DMS153 treated with DMSO at 0.1 percent for 48 hours (cell line): Measurements from ENCODE around the gene LTV1.
"Not testable (repeated sequence)": the region's sequence is repeated elsewhere in the genome, so short reads cannot be mapped to it uniquely, and the experiment has no call there.

Experiments used
- DNase-seq: peaks from one replicate; lab custom pipeline; 2025; ENCODE audit not compliant: unreplicated experiment; lab: John Stamatoyannopoulos, UW

The LTV1 gene, protein sequence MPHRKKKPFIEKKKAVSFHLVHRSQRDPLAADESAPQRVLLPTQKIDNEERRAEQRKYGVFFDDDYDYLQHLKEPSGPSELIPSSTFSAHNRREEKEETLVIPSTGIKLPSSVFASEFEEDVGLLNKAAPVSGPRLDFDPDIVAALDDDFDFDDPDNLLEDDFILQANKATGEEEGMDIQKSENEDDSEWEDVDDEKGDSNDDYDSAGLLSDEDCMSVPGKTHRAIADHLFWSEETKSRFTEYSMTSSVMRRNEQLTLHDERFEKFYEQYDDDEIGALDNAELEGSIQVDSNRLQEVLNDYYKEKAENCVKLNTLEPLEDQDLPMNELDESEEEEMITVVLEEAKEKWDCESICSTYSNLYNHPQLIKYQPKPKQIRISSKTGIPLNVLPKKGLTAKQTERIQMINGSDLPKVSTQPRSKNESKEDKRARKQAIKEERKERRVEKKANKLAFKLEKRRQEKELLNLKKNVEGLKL

DNA sequence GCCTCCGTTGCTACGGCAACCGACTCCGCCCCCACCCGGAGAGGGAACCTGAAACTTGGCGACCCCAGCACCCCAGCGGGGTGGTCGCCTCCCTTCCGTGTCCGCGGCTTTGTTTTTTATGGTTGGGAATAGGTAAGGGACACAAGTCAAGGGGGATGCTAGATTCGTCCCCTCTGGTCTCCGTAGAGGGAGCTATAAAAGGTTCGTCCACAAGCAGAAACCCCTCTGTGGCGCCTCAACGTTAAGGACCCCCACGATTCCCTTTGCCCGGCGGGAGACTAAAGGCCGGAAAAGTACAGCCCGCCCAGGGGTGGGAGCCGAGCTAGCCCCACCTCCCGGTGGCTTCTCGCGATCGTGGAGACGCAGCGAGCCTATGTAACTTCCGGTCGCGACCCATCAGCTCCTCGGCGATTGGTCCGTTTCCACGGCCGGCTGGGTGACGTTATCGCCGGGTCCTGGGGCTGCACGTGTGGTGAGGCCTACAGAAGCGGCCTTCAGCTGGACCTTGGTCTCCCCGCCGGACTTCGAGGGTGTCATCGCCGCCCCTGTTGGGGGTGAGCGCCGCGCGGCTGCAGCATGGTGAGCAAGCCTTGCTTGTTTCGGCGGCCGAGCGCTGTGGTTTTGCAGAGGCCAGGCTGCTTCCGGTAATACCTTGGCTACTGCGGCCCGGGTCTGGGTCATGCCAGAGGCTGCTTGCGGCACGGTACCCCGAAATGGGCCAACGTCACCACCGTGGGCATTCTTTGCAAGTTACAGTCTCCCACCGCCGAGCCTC is at the start of gene LTV1:
TSS of gene LTV1 (plus strand) at position 437 of the 775 bp plus-strand sequence. CDS start at position 577, 140 bp downstream.
- peak; percentile 84 for DNase-seq

DNA sequence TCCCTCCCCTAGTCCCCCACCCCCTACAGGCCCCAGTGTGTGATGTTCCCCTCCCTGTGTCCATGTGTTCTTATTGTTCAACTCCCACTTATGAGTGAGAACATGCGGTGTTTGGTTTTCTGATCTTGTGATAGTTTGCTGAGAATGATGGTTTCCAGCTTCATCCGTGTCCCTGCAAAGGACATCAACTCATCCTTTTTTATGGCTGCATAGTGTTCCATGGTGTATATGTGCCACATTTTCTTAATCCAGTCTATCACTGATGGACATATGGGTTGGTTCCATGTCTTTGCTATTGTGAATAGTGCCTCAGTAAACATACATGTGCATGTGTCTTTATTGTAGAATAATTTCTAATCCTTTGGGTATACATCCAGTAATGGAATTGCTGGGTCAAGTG is 46.6 kb upstream of the LTV1 start:
- DNase-seq = not testable (repeated sequence)

DNA sequence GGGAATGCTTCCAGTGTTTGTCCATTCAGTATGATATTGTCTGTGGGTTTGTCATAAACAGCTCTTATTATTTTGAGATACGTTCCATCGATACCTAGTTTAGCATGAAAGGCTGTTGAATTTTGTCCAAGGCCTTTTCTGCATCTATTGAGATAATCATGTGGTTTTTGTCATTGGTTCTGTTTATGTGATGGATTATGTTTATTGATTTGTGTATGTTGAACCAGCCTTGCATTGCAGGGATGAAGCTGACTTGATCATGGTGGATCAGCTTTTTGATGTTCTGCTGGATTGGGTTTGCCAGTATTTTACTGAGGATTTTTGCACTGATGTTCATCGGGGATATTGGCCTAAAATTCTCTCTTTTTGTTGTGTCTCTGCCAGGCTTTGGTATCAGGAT is 44.7 kb upstream of the LTV1 start:
- DNase-seq = not testable (repeated sequence)

DNA sequence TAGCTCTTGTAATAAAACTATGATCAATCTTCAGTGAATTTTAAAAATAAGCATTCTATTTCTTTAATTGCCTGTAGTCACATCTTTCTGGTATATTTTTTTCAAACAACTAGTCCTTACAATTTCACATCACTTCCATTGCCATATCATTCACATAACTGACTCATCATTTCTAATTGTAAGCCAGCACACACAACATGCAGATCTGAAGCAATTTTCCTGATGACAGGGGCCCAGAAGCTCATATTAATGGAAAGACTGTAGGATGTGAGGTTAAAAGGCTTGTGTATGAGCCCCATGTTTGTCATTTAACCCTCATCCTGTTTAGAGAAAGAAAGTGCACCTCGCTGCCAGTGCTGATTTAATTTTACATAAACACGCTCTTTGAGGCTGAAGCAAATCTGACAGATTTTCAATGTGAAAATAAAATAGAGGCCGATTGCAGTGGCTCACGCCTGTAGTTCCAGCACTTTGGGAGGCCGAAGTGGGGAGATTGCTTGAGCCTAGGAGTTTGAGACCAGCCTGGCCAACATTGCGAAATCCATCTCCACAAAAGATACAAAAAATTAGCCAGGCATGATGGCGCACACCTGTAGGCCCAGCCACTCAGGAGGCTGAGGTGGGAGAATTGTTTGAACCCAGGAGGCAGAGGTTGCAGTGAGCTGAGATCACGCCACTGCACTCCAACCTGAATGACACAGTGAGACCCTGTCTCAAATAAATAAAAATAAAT is 40.1 kb upstream of the LTV1 start:
- DNase-seq = no peak

DNA sequence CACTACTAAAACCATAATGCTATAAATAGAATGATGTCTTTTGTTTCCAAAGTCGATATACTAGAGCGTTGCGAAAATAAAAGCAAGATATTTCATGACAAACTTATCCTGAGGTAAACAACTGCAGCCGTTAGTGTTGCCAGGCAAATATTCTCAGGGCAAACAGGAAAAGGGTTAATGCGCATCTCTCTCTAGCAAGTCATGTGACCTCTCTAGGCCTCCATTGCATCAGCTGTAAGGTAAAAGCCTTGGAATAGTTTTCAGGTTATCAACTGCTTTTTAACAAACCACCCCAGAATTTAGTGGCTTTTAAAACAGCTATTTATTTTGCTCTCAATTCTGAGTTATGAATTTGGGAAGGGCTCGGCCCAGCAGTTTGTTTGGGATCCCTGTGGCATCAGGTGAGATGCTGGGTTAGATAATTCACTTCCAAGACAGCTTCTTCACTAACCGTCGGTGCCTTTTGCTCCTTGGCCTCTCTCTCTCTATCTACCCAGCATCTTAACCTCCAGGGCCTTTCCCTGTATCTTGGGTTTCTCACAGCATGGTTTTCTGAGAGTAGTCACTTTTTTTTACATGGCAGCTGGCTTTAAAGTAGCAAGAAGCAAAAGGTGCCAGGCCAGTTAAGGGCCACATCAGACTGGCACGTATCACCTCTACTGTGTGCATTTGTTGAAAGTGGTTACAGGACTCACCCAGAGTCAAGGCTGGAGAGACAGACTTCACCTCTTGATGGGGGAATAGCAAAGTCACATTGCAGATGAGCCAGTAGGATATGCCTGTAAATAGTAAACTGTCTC is 39.2 kb upstream of the LTV1 start:
- DNase-seq = no peak

DNA sequence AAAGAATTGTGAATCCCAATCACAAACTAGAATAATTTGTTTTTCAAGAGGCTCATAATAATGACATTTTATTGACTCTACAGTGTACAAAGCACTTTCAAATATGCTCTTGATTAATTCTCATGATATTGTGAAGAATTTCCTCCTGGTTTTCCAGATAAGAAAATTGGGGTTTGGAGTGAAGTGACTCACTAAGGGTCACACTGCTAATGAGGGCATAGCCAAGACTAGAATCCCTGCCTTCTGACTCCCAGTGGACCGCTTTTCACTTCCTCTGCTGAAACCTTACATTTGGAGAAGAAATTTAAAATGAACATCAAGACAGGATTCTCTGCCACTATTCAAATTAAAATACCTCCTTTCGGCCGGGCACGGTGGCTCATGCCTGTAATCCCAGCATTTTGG is 38.3 kb upstream of the LTV1 start:
- no peak for DNase-seq

DNA sequence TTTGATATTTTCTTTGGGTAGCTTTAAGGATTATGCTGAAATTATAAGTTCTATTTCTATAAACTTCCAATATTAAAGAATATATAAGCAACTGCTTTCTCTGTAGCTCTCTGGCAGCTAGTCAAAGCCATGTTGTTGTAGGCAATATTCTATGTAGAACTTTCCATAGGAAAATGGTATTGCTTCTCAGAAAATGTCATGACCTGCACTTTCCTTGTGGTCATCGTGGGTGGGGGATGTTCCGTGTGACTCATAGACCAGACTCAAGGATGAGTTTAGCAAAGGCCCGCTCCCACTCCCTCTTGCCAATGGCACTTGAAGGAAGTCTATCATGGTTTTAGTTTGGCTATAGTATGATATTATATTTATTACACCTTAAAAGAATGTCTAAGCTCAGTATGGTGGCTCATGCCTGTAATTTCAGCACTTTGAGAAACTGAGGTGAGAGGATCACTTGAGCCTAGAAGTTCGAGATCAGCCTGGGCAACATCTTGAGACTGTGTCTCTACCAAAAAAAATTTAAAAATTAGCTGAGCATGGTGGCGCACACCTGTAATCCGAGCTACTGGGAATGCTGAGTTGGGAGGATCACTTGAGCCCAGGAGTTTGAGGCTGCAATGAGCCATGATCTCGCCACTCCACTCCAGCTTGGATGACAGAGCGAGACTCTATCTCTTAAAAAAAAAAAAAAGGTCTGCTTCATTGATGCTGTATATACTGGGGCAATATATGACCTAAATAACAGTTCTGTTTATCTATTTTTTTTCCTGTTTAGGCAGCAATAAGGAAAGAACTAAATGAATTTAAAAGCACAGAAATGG is 36.6 kb upstream of the LTV1 start:
- DNase-seq = no peak

DNA sequence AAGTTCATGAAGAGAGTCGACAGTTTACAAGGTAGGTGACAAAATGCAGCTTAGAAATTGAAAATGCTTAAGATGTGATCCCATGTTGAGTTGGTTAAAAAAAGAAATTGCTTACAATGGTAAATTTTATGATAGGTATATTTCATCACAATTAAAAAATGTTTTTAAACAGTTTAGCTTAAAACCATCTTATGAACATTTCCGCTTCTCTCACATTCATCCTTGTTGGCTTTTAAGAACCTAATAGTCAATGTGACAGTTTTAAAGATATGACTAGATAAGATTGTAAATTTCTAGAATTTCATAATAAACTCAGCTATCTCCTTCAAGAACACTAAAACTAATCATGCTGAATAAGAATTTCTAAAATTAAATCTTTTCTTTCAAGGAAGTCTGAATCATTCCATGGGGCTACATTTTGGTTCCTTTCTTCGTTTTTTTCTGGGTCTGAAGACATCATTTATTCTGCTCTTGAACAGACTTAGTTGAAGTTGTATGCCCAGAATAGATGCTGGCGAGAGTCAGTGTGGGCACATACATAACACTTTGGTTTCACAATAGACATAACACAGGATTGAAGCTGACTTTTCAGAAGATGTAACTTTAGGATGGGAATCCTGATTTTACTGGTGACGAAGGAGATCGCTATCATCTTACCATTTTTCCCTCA is 35.9 kb upstream of the LTV1 start:
- DNase-seq = no peak

DNA sequence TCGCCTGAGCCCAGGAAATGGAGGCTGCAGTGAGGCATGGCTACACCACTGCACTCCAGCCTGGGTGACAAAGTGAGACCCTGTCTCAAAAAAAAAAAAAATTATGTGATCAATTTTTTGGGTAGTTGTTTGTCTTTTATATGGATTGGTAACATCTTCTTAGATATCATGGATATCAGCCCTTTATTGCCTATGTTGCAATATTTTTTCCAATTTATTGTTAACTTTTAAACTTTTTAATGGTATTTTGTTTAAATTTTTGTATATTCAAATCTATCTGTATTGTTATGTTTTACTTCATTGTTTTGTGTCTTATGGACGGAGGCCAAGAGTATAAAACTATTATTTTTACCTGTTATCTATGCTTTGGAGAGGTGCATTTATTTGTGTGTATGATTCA is 32.4 kb upstream of the LTV1 start:
- no peak for DNase-seq

DNA sequence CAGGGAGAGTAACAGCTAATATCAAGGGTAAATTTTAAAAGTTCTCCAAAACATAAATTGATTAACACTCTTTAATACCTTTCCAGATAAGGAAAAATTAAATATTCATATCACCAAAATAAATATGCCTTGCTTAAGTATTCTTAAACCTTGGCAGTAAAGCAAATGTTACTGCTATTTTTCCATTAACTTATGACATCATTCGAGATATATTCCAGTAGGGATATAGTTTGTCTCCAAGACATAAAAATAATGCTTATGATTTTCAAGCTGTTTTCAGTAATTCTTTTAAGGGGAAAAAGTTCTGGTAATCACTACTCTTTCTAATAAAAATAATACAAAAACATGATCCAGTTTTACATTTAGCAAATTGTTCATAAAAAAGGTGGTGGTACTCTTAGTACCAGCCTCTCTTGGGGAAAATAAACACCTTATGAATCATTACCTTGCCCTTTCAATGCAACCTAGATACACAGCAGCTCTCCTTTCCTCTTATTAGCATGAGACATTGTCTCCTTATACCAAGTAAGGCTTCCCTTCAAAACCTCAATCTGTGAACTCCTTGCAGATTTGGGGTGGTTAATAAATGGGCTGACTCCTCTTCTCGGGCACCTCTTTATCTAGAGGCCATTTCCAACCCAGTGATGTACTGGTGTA is 31.5 kb upstream of the LTV1 start:
- no peak for DNase-seq

DNA sequence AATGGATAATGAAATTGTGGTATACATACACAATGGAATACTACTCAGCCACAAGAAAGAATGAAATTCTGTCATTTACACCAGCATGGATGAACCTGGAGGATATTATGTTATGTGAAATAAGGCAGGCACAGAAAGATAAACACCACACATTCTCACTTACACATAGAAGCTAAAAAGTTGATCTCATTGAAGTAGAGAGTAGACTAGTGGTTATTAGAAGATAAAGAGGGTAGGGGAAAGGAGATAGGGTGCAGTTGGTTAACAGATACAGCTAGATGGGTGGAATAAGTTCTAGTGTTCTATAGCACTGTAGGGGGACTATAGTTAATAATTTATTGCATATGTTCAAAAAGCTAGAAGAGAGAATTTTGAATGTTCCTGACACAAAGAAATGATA is 25.5 kb upstream of the LTV1 start:
- DNase-seq = no peak

DNA sequence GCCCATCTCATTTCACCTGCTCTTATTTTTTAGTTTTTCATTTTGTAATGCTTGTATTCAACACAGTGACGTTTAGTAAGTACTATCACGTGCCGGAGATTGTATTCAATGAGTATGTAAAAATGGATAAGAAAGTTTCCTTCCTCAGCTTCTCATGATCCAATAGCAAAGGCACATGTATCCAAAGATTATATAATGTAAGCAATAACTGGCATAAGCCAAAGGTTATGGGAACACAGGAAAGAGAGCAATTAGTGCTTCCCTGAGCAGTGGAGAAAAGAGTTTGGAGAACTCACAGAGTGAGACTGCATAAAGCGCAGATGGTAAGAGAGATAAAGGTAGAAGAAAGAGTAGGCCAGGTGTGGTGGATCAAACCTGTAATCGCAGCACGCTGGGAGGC is 21.8 kb upstream of the LTV1 start:
- no peak for DNase-seq

DNA sequence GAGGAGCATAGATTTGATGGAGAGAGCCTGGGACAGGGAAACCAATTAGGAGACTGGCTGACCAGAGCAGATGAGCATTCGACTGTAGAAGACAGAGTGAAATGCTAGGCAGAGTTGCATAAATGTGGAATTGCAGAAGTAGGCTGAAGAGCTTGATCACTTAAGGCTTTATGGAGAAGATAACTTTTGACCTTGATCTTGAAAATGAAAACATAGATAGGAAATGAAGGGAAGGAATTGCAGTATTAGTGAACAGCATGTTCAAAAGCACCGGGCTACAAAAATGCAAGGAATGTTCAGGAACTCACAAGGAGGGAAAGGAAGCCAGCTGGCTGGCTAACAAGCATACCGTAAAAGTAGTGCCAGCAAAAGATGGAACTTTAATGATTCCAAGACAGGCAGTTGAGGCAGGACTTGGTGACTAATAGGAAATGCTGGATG is 20.5 kb upstream of the LTV1 start:
- DNase-seq = no peak

DNA sequence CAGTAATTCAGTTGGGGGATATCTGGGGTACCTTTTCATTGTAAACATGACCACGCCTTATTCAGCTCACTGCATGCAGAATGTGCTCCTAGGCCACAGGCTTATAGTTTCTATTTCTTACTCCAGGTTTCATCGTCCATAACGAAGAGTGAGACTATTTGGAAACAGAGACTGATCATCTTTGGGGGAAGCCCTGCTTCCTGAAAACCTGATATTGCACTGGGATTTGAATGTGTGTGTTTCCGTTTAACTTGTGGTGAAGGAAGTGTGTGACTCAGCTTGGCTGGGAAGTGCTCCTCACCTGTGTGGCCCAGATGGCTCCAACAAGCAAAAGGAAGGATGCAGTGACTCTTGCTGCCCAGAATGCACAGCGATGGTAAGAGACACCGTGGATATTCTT is 19.6 kb upstream of the LTV1 start:
- no peak for DNase-seq

DNA sequence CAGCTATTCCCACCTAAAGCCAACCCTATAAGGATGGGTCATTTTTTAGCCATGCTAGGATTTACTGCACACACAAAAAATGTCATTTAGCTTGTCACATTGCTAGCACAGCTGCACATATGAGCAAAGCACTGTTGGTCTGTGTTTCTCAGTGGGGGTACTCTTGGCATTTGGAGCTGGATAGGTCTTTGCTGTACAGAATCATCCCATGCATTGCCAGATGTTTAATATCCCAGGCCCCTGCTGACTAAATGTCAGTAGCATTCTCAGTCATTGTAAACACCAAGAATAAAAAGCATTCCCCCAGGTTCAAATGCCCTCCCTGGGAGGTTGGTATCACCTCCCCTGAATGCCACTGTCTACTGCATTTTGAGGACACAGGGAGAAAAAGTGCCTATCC is 14.6 kb upstream of the LTV1 start:
- no peak for DNase-seq

DNA sequence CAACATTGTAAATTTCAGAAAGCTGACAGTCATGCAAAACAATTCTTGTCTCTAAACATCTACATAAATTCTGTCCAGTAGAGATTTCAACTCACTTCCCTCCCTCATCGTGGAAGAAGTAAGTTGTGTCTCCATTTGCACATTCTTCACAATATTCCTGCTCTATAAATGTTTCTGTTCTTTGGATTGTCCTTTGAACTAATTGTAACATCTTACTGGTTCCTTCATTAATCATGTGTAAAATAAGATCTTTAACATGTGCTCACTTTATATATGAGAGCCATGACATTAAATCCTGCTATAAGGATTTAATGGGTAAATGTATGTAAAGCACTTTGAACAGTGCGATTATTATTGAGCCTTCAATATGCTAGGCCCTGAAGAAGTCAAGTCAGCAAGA is 7.0 kb upstream of the LTV1 start:
- DNase-seq = no peak

DNA sequence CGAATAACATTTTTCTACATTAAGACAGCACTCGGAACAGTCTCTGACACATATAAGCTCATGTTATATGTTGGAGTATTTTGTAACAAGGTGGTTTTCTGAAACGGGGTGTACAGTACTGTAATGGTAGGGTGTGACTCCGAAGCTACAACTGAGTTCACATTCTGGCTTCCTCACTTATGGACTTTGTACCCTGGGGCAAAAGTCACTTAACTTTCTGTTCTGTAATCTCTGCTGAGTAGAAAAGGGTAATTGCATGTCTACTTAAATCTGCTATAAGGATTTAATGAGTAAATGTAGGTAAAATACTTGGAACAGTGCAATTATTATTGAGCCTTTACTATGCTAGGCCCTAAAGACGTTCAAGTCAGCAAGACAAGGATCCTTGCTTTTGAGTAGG is 4.7 kb upstream of the LTV1 start:
- DNase-seq = no peak

DNA sequence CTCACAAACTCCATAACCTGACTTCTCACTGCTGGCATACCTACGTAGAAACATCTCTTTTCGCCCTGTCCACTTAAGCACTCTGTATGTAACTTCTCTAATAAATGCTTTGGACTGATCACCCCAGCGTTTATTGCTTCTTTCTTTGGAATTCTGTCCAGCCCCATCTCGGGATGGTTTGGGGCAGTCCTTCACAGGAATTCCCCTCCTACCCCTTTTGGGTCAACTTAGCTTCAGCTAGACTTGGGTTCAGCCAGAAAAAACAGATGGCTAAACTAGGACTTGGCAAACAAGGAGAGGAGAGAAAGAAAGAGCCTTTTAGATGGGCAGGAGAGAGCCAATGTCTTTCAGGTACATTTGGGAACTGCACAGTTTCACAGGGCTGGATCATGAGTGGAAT is 3.9 kb upstream of the LTV1 start:
- no peak for DNase-seq
